Measurements from ENCODE around the gene SMU1.

DNA sequence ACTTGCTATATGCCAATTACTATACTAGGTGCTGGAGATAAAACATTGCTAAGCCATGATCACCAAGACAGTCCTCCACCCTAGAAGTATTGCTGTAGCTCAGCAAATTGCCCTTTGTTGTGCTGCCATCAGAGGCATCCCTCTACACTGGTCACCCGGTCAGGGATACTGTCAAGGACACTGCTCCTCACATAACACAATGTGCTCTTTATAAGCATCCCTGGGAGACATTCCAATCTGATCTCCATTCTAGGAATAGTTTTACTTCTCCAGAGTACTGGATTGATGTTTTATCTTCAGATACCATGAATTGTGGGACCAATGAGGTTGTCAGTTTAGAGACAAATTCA is 61.8 kb downstream of the SMU1 start:
- TF ChIP-seq EP300 (IDR thresholded peaks at IDR 0.05; ENCODE audit: low read depth) (no peak), CTCF (IDR thresholded peaks at IDR 0.05) (no peak), POLR2A (IDR thresholded peaks at IDR 0.05) (no peak)
